IMR-90 (cell line): ENCODE data around the gene CCDC171. TPM values are rescaled to one million over a fixed set of nuclear protein-coding genes. Genes with fewer than 3 reads are reported as not detected.

Experiments used
- ATAC-seq: fragments of 200-7000 bp; cut with Tn5 transposase; 2 replicates; pipeline ENCODE4 v1.9.1; 2020; ENCODE audit warnings: low read depth, mild to moderate bottlenecking, moderate library complexity
- BruUV-seq: library from RNA; stranded (reverse); fragments of 400-500 nt; replicated peaks from 2 replicates; lab custom pipeline; 2021; lab: Mats Ljungman, UMichigan
- CTCF ChIA-PET: fragments of 300-600 bp; formaldehyde crosslinking; extraction: SDS; loops from one replicate; lab custom pipeline; 2021; ENCODE audit warnings: antibody characterized with exemption; lab: Yijun Ruan, JAX
- POLR2A ChIA-PET: fragments of 300-600 bp; sonication (Branson Sonifier 250); formaldehyde crosslinking; loops from one replicate; lab custom pipeline; 2022; ENCODE audit warnings: antibody characterized with exemption; ENCODE audit not compliant: unreplicated experiment; lab: Charles Lee
- DNase-seq: peaks from one replicate; pipeline ENCODE4 v3.0.0; 2013
- H2AFZ ChIP-seq: replicated peaks from 2 replicates; pipeline ENCODE3; 2013; ENCODE audit warnings: low read length, mild to moderate bottlenecking; ENCODE audit not compliant: poor library complexity
- H2AK5ac ChIP-seq: 2 replicates; pipeline ENCODE4 v1.6.1; 2013; ENCODE audit warnings: low read depth, low read length, inconsistent platforms
- H2AK9ac ChIP-seq: replicated peaks from 2 replicates; pipeline ENCODE3; 2013; ENCODE audit warnings: mild to moderate bottlenecking, low read depth, low read length, moderate library complexity; ENCODE audit not compliant: poor library complexity
- H2BK120ac ChIP-seq: 2 replicates; pipeline ENCODE4 v1.6.1; 2013; ENCODE audit warnings: low read depth, low read length, inconsistent platforms
- H2BK15ac ChIP-seq: 3 replicates; pipeline ENCODE4 v1.6.1; 2013; ENCODE audit warnings: low read depth, low read length, inconsistent platforms
- H2BK20ac ChIP-seq: 2 replicates; pipeline ENCODE4 v1.6.1; 2013; ENCODE audit warnings: low read depth, mild to moderate bottlenecking, inconsistent platforms, low read length, moderate library complexity
- H2BK5ac ChIP-seq: 2 replicates; pipeline ENCODE4 v1.6.1; 2013; ENCODE audit warnings: mild to moderate bottlenecking, low read depth, low read length, inconsistent platforms; ENCODE audit not compliant: poor library complexity, severe bottlenecking
- H3K14ac ChIP-seq: replicated peaks from 2 replicates; pipeline ENCODE4 v1.6.1; 2013; ENCODE audit warnings: low read depth, low read length, inconsistent platforms
- H3K18ac ChIP-seq: 2 replicates; pipeline ENCODE4 v1.6.1; 2013; ENCODE audit warnings: low read depth, low read length, control low read depth
- H3K23ac ChIP-seq: 2 replicates; pipeline ENCODE4 v1.6.1; 2013; ENCODE audit warnings: low read depth, low read length, inconsistent platforms
- H3K27ac ChIP-seq: 2 replicates; pipeline ENCODE4 v1.5.1; 2013; ENCODE audit warnings: mild to moderate bottlenecking, control low read depth, low read length; ENCODE audit not compliant: insufficient read depth
- H3K27me3 ChIP-seq: 2 replicates; pipeline ENCODE4 v1.6.1; 2013; ENCODE audit warnings: low read length; ENCODE audit not compliant: control insufficient read depth, insufficient read depth
- H3K36me3 ChIP-seq: 2 replicates; pipeline ENCODE4 v1.6.1; 2013; ENCODE audit warnings: low read length, mixed read lengths; ENCODE audit not compliant: control insufficient read depth, insufficient read depth
- H3K4ac ChIP-seq: 2 replicates; pipeline ENCODE4 v1.6.1; 2013; ENCODE audit warnings: low read depth, low read length, inconsistent platforms
- H3K4me1 ChIP-seq: 2 replicates; pipeline ENCODE4 v1.6.1; 2013; ENCODE audit warnings: low read length, mixed read lengths; ENCODE audit not compliant: control insufficient read depth, insufficient read depth
- H3K4me2 ChIP-seq: 2 replicates; pipeline ENCODE4 v1.6.1; 2013; ENCODE audit warnings: low read depth, mild to moderate bottlenecking, control low read depth, low read length, moderate library complexity
- H3K4me3 ChIP-seq: 2 replicates; pipeline ENCODE4 v1.5.1; 2013; ENCODE audit warnings: low read depth, mild to moderate bottlenecking, control low read depth, low read length, moderate library complexity; ENCODE audit not compliant: insufficient read depth
- H3K56ac ChIP-seq: 2 replicates; pipeline ENCODE4 v1.6.1; 2013; ENCODE audit warnings: low read length, inconsistent platforms; ENCODE audit not compliant: insufficient read depth; ENCODE audit errors: extremely low read depth
- H3K79me1 ChIP-seq, 2 experiments: 2 replicates each; pipeline ENCODE4 v1.6.1; 2013; ENCODE audit warnings: low read length in 2 of 2, inconsistent platforms in 1 of 2, low read depth in 1 of 2
- H3K9ac ChIP-seq: 2 replicates; pipeline ENCODE4 v1.6.1; 2013; ENCODE audit warnings: low read depth, low read length, control low read depth
- H3K9me1 ChIP-seq: 2 replicates; pipeline ENCODE4 v1.6.1; 2013; ENCODE audit warnings: low read length, inconsistent platforms; ENCODE audit not compliant: insufficient read depth
- H3K9me3 ChIP-seq: 2 replicates; pipeline ENCODE4 v1.6.1; 2013; ENCODE audit warnings: low read length; ENCODE audit not compliant: control insufficient read depth, insufficient read depth
- H4K20me1 ChIP-seq: 2 replicates; pipeline ENCODE4 v1.6.1; 2013; ENCODE audit warnings: low read length, inconsistent platforms; ENCODE audit not compliant: insufficient read depth
- H4K5ac ChIP-seq: 2 replicates; pipeline ENCODE4 v1.6.1; 2013; ENCODE audit warnings: mild to moderate bottlenecking, low read depth, low read length, control low read depth
- H4K8ac ChIP-seq, 2 experiments: 2 replicates each; pipeline ENCODE4 v1.6.1; 2013; ENCODE audit warnings: low read depth in 2 of 2, low read length in 2 of 2, control low read depth in 1 of 2, inconsistent platforms in 1 of 2
- H4K91ac ChIP-seq: 2 replicates; pipeline ENCODE4 v1.6.1; 2013; ENCODE audit warnings: low read depth, low read length, inconsistent platforms; ENCODE audit not compliant: insufficient read depth
- BHLHE40 ChIP-seq: fragments of 150-350 bp; IDR thresholded peaks from 2 replicates; pipeline ENCODE4 v1.6.1; 2016; ENCODE audit warnings: mild to moderate bottlenecking, low read depth, low read length
- CEBPB ChIP-seq: IDR thresholded peaks from 2 replicates; pipeline ENCODE4 v1.6.1; 2012; ENCODE audit warnings: low read depth, low read length, improper control_type of control experiment
- FOS ChIP-seq: fragments of 150-350 bp; IDR thresholded peaks from 2 replicates; pipeline ENCODE4 v1.6.1; 2016; ENCODE audit warnings: low read depth, low read length
- MAFK ChIP-seq: IDR thresholded peaks from 2 replicates; pipeline ENCODE4 v1.6.1; 2012; ENCODE audit warnings: low read depth, low read length, improper control_type of control experiment
- MAZ ChIP-seq: IDR thresholded peaks from 2 replicates; pipeline ENCODE4 v1.6.1; 2012; ENCODE audit warnings: low read depth, mild to moderate bottlenecking, low read length, improper control_type of control experiment, moderate library complexity, borderline replicate concordance
- MXI1 ChIP-seq: IDR thresholded peaks from 2 replicates; pipeline ENCODE4 v1.6.1; 2012; ENCODE audit warnings: low read depth, mild to moderate bottlenecking, low read length, moderate library complexity, borderline replicate concordance
- NFE2L2 ChIP-seq: fragments of 150-350 bp; IDR thresholded peaks from 2 replicates; pipeline ENCODE4 v1.6.1; 2016; ENCODE audit warnings: low read depth, mild to moderate bottlenecking, low read length
- POLR2A ChIP-seq: IDR thresholded peaks from 2 replicates; pipeline ENCODE4 v1.6.1; 2012; ENCODE audit warnings: mild to moderate bottlenecking, low read depth, low read length
- RAD21 ChIP-seq: IDR thresholded peaks from 2 replicates; pipeline ENCODE4 v1.6.1; 2012; ENCODE audit warnings: low read length, improper control_type of control experiment
- RCOR1 ChIP-seq: IDR thresholded peaks from 2 replicates; pipeline ENCODE4 v1.6.1; 2012; ENCODE audit warnings: mild to moderate bottlenecking, low read length, improper control_type of control experiment; ENCODE audit not compliant: insufficient replicate concordance
- SMC3 ChIP-seq: fragments of 150-350 bp; IDR thresholded peaks from 2 replicates; pipeline ENCODE4 v1.6.1; 2016; ENCODE audit warnings: low read depth, mild to moderate bottlenecking, antibody characterized with exemption, low read length, moderate library complexity
- WGBS, 2 experiments: methylation state at CpG; one replicate each; pipeline versions ENCODE4 v1.1.5 to v1.1.7; 2013; ENCODE audit warnings: missing lambda C conversion rate in 2 of 2; ENCODE audit not compliant: insufficient read length in 1 of 2; ENCODE audit errors: extremely low coverage in 2 of 2; 5-methylcytosine and 5-hydroxymethylcytosine counted together
- dilution Hi-C: fragments of 300-500 bp; cut with HindIII; formaldehyde crosslinking; loops from one replicate; pipeline ENCODE4 v1.14.3; 2018; ENCODE audit warnings: low sequenced_read_pairs; ENCODE audit not compliant: unreplicated experiment
- in situ Hi-C: fragments of 300-500 bp; cut with MboI; formaldehyde crosslinking; loops from 3 replicates; pipeline ENCODE4 v1.14.3; 2019; ENCODE audit warnings: low sequenced_read_pairs, inconsistent platforms, mixed read lengths
- intact Hi-C: fragments of 100-400 bp; cut with micrococcal nuclease; formaldehyde crosslinking; loops from 2 replicates; pipeline ENCODE4 v1.10.0; 2022
- polyA plus RNA-seq, 3 experiments: library from polyadenylated mRNA; depleted of rRNA; stranded (reverse); fragments of >200 nt; gene quantifications; 2 replicates each; pipeline ENCODE4 v1.2.3, GENCODE V29; 2012; ENCODE audit warnings: low replicate concordance in 1 of 3
- total RNA-seq: library from RNA; depleted of rRNA; stranded (reverse); fragments of >200 nt; gene quantifications from 2 replicates; pipeline ENCODE4 v1.2.3, GENCODE V29; 2012
- TF ChIP-seq, protein P1 (sequence below): conservative IDR thresholded peaks from 2 replicates; pipeline ENCODE4 v1.5.1; 2012; ENCODE audit warnings: mild to moderate bottlenecking, low read depth, low read length, improper control_type of control experiment

The CCDC171 gene
- total and polyA plus RNA-seq, 2 of the 4 experiments (the other 2 are of a cell fraction) = 0.63 to 2.2 TPM

DNA sequence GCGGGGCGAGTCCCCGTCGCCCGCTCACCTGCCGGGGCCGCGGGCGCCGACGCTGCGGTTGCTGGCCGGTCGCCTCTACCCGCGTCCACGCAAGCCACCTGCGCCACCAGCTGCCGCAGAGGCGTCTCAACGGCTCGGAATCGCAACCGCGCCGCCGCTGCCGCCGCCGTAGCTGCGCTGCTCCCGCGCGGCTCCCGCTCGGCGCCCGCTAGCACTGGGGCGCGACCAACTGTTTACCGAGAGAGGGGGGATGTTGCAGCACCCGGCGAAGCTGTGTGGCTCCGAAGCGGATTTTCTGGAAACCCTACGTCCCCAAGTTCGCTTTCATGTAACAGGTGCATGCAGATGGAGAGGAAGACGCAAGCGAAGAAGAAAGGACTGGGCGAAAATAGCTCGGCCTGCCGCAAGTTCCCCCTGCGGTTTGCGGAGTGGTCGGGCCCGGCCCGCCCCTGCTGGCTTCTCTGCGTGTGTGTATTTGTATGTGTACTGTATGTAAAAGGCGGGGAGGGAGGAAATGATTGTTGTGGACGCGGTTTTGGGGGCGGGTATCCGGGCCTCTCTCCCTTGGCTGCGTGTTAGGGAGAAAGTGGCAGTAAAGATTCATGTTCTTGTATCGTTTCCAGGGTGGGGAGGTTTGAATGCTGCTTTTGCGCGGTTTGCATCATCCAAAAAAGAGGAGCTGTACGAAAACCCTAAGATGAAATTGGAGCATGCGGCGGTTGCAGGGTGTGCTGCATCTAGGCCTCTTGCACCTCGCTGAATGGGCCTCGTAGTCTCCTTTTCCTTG is 41.9 kb upstream of the CCDC171 start, which contains the start of gene PSIP1 (continued):
- TF ChIP-seq MAZ = peak; percentile 18; the same call in 1 of the 2 replicates
- TF ChIP-seq FOS = no peak
- peak; percentile 98 for TF ChIP-seq BHLHE40

DNA sequence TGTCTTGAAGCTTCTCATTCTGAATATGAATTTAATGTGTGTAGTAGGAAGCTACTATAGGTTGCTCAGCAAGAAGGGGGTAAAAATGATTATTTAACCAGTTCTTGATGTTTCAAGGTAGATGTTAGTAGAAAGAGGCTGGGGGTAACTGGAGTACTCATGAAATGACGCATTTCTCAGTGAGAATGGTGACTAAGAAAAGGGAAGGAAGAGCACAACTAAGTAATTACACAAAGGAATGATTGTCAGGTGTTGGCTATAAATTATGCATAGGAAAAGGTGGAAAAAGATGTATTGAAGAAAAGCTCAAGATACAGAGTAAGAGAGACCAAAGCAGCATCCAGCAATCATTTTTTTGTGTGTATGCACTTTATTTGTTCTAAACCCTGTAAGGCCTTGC is 40.6 kb upstream of the CCDC171 start:
- H2BK5ac ChIP-seq = no peak overlapping the region
- H3K9ac ChIP-seq = no peak overlapping the region
- H3K4me2 ChIP-seq = no peak overlapping the region
- DNase-seq = no peak
- no peaks in the 10 kb centered on the region; the same call in 1 of the 2 replicates for H3K27me3 ChIP-seq
- no peak overlapping the region for H4K91ac ChIP-seq
- no peak overlapping the region for H3K4me3 ChIP-seq
- no peak overlapping the region for H3K23ac ChIP-seq
- no peak overlapping the region for H2AK5ac ChIP-seq
- peaks cover 3% of the 10 kb centered on the region; the same call in 1 of the 2 replicates for H4K20me1 ChIP-seq
- BruUV-seq = no TSS peak
- no peak overlapping the region for H3K56ac ChIP-seq
- H4K5ac ChIP-seq = no peak overlapping the region
- peaks cover 16 to 18% of the 10 kb centered on the region in 2 experiments for H3K79me1 ChIP-seq
- peaks cover 2% of the 10 kb centered on the region; the same call in 1 of the 2 replicates for H3K4me1 ChIP-seq
- no peak for TF ChIP-seq CEBPB
- no peak for TF ChIP-seq POLR2A
- TF ChIP-seq MXI1 = no peak
- TF ChIP-seq NFE2L2 = no peak
- TF ChIP-seq MAFK = no peak
- TF ChIP-seq BHLHE40 = no peak
- TF ChIP-seq SMC3 = no peak
- TF ChIP-seq RCOR1 = no peak
- TF ChIP-seq RAD21 = no peak
- TF ChIP-seq, protein P1, sequence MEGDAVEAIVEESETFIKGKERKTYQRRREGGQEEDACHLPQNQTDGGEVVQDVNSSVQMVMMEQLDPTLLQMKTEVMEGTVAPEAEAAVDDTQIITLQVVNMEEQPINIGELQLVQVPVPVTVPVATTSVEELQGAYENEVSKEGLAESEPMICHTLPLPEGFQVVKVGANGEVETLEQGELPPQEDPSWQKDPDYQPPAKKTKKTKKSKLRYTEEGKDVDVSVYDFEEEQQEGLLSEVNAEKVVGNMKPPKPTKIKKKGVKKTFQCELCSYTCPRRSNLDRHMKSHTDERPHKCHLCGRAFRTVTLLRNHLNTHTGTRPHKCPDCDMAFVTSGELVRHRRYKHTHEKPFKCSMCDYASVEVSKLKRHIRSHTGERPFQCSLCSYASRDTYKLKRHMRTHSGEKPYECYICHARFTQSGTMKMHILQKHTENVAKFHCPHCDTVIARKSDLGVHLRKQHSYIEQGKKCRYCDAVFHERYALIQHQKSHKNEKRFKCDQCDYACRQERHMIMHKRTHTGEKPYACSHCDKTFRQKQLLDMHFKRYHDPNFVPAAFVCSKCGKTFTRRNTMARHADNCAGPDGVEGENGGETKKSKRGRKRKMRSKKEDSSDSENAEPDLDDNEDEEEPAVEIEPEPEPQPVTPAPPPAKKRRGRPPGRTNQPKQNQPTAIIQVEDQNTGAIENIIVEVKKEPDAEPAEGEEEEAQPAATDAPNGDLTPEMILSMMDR = no peak
- H2BK120ac ChIP-seq = no peak overlapping the region
- no peak overlapping the region for H3K27ac ChIP-seq
- no peak overlapping the region for H2AK9ac ChIP-seq
- H3K14ac ChIP-seq = no peak overlapping the region
- H3K18ac ChIP-seq = no peak overlapping the region
- dilution Hi-C loops (no loop called here), intact Hi-C loops (loop anchor here (5.0 kb wide), 1 partner anchor 95 kb away; no protein-coding TSS in a partner anchor), in situ Hi-C loops (no loop called here)
- H3K36me3 ChIP-seq = no peaks in the 10 kb centered on the region
- no peak overlapping the region for H2BK20ac ChIP-seq
- no peak overlapping the region for H3K4ac ChIP-seq
- no peak overlapping the region for H4K8ac ChIP-seq
- POLR2A ChIA-PET = no interaction called here
- CTCF ChIA-PET = interaction anchor here (0.6 kb wide), 1 partner anchor 76 kb away, joined by 3 read pairs; no protein-coding TSS in a partner anchor
- ATAC-seq = no peak
- H3K9me1 ChIP-seq = no peaks in the 10 kb centered on the region
- no peak overlapping the region for H2BK15ac ChIP-seq
- no peak overlapping the region for H2AFZ ChIP-seq
- no peaks in the 10 kb centered on the region for H3K9me3 ChIP-seq
- 100% methylated on average over 1 of the region's 1 CpG; no CpG with 5 or more reads in 1 of the 2 experiments for WGBS, 2 experiments
